ENCODE data around the gene IFNA10.

DNA sequence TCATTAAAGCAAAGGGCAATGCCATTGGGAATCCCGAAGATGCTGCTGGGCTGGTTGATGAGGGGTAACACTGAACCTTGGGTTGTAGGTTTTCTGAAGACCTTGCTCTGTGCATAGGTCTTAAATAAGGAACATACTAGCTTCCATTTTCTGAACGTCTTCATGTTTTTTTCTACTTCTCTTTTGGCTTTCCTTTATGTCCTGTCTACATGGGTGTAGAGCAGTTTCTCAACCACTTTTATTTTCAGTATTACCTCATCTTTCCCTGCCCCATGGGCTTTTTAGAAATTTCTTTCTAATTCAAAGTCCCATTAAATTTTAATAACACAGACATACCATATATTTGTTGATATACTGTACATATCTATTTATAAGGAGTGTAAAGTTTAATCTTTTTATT lies 33.0 kb upstream of the IFNA10 start, which contains the start of gene IFNA14:
- TF ChIP-seq CHD2 (IDR thresholded peaks at IDR 0.05; ENCODE audit: low read length, partially characterized antibody) (no peak), POLR2A (IDR thresholded peaks at IDR 0.05; ENCODE audit: low read length) (no peak), ZFP36 (IDR thresholded peaks at IDR 0.05; ENCODE audit: borderline replicate concordance, partially characterized antibody) (no peak), MAZ (IDR thresholded peaks at IDR 0.05; ENCODE audit: borderline replicate concordance, low read depth, low read length) (no peak), EP300 (IDR thresholded peaks at IDR 0.05) (no peak), POLR2AphosphoS2 (conservative IDR thresholded peaks at IDR 0.05; ENCODE audit: low read length) (no peak), CHD4 (IDR thresholded peaks at IDR 0.05; ENCODE audit: borderline replicate concordance) (no peak)
- TF ChIP-seq, protein P1, sequence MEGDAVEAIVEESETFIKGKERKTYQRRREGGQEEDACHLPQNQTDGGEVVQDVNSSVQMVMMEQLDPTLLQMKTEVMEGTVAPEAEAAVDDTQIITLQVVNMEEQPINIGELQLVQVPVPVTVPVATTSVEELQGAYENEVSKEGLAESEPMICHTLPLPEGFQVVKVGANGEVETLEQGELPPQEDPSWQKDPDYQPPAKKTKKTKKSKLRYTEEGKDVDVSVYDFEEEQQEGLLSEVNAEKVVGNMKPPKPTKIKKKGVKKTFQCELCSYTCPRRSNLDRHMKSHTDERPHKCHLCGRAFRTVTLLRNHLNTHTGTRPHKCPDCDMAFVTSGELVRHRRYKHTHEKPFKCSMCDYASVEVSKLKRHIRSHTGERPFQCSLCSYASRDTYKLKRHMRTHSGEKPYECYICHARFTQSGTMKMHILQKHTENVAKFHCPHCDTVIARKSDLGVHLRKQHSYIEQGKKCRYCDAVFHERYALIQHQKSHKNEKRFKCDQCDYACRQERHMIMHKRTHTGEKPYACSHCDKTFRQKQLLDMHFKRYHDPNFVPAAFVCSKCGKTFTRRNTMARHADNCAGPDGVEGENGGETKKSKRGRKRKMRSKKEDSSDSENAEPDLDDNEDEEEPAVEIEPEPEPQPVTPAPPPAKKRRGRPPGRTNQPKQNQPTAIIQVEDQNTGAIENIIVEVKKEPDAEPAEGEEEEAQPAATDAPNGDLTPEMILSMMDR (IDR thresholded peaks at IDR 0.05): no peak
- TF ChIP-seq, protein P2, sequence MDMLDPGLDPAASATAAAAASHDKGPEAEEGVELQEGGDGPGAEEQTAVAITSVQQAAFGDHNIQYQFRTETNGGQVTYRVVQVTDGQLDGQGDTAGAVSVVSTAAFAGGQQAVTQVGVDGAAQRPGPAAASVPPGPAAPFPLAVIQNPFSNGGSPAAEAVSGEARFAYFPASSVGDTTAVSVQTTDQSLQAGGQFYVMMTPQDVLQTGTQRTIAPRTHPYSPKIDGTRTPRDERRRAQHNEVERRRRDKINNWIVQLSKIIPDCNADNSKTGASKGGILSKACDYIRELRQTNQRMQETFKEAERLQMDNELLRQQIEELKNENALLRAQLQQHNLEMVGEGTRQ (IDR thresholded peaks at IDR 0.05): no peak

Data from A549 (cell line).